Measurements from ENCODE around the gene PAPOLA. TPM values are rescaled to one million over a fixed set of nuclear protein-coding genes. Genes with fewer than 3 reads are reported as not detected.

Gene PAPOLA
- total and polyA plus RNA-seq, 2 experiments from 2014 or later: 198 to 237 TPM

DNA sequence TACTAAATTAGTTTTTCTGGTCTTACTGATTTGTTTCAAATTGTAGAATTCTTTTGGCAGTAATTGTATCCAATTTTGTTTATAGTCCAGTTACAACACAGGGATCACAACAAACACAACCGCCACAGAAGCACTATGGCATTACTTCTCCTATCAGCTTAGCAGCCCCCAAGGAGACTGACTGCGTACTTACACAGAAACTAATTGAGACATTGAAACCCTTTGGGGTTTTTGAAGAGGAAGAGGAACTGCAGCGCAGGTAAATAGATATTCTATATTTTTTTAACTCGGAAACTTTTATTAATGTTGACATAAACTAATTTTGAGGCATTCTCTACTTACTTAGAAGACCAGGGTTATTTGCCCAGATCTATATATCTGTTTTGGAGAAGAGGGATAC, 17.8 kb downstream of the PAPOLA start:
- no peak for TF ChIP-seq REST (IDR thresholded peaks at IDR 0.05; ENCODE audit: unreplicated experiment)
- TF ChIP-seq, protein P1, sequence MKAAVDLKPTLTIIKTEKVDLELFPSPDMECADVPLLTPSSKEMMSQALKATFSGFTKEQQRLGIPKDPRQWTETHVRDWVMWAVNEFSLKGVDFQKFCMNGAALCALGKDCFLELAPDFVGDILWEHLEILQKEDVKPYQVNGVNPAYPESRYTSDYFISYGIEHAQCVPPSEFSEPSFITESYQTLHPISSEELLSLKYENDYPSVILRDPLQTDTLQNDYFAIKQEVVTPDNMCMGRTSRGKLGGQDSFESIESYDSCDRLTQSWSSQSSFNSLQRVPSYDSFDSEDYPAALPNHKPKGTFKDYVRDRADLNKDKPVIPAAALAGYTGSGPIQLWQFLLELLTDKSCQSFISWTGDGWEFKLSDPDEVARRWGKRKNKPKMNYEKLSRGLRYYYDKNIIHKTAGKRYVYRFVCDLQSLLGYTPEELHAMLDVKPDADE (IDR thresholded peaks at IDR 0.05): no peak
- no peak for TF ChIP-seq STAT1 (IDR thresholded peaks at IDR 0.05; ENCODE audit: unreplicated experiment)
- no peak for TF ChIP-seq ZNF462 (CRISPR knock-in tag; IDR thresholded peaks at IDR 0.05)
- no peak for TF ChIP-seq ZNF114 (CRISPR knock-in tag; IDR thresholded peaks at IDR 0.05)
- no peak for TF ChIP-seq POLR2AphosphoS5 (IDR thresholded peaks at IDR 0.05; ENCODE audit: low read depth)
- TF ChIP-seq EZH2phosphoT487 (IDR thresholded peaks at IDR 0.05; ENCODE audit: unreplicated experiment): no peak
- no peak for TF ChIP-seq CTCF (conservative IDR thresholded peaks at IDR 0.05; ENCODE audit: low read depth in 2 of 2)
- TF ChIP-seq NANOG (IDR thresholded peaks at IDR 0.05; ENCODE audit: borderline replicate concordance): no peak
- no peak for TF ChIP-seq ZNF331 (CRISPR knock-in tag; IDR thresholded peaks at IDR 0.05; ENCODE audit: low read depth)
- no peak for TF ChIP-seq EZH2 (IDR thresholded peaks at IDR 0.05; ENCODE audit: low read depth, unreplicated experiment)
- TF ChIP-seq CREB1 (CRISPR knock-in tag; IDR thresholded peaks at IDR 0.05; ENCODE audit: low read depth): no peak
- no peak for TF ChIP-seq JUNB (IDR thresholded peaks at IDR 0.05; ENCODE audit: unreplicated experiment)
- Mint-ChIP-seq H3K27me3 (ENCODE audit: insufficient read depth, low read depth, poor library complexity) (no peaks in the 10 kb centered on the region), H3K9me3 (no peaks in the 10 kb centered on the region), H3K4me1 (peaks cover 26% of the 10 kb centered on the region), H3K4me3 (no peak overlapping the region), H3K27ac (no peak overlapping the region), H3K36me3 (ENCODE audit: low read depth) (peaks cover 32% of the 10 kb centered on the region)
- no peak for DNase-seq (ENCODE audit: low spot score)
- H4K20me1 ChIP-seq (replicated peaks; ENCODE audit: insufficient read depth): peaks cover 28% of the 10 kb centered on the region
- ATAC-seq: no peak
- H3K27ac ChIP-seq (ENCODE audit: low read depth): no peak overlapping the region
- peaks cover 30% of the 10 kb centered on the region for H3K4me1 ChIP-seq (ENCODE audit: insufficient read depth)
- no peak overlapping the region for H3K4me3 ChIP-seq
- H3F3A ChIP-seq (replicated peaks; ENCODE audit: low read depth): no peaks in the 10 kb centered on the region
- peaks cover 93% of the 10 kb centered on the region for H3K79me2 ChIP-seq (replicated peaks; ENCODE audit: insufficient read depth)
- no peak overlapping the region for H3K4me2 ChIP-seq
- no peaks in the 10 kb centered on the region for H3K9me2 ChIP-seq (ENCODE audit: insufficient read depth)
- peaks cover 8% of the 10 kb centered on the region; the same call in 1 of the 2 replicates for H3K36me3 ChIP-seq (ENCODE audit: insufficient read depth)
- H2AFZ ChIP-seq: no peak overlapping the region
- H3K27me3 ChIP-seq (ENCODE audit: insufficient read depth): no peaks in the 10 kb centered on the region

Measured in GM23338 (cell line).